Bone marrow (tissue), 2 donors: ENCODE measurements around the gene LTBP2.

ENCODE experiments used
- DNase-seq, 2 donors: peaks; one replicate each; lab custom pipeline; 2025; lab: John Stamatoyannopoulos, UW

LTBP2 gene

DNA sequence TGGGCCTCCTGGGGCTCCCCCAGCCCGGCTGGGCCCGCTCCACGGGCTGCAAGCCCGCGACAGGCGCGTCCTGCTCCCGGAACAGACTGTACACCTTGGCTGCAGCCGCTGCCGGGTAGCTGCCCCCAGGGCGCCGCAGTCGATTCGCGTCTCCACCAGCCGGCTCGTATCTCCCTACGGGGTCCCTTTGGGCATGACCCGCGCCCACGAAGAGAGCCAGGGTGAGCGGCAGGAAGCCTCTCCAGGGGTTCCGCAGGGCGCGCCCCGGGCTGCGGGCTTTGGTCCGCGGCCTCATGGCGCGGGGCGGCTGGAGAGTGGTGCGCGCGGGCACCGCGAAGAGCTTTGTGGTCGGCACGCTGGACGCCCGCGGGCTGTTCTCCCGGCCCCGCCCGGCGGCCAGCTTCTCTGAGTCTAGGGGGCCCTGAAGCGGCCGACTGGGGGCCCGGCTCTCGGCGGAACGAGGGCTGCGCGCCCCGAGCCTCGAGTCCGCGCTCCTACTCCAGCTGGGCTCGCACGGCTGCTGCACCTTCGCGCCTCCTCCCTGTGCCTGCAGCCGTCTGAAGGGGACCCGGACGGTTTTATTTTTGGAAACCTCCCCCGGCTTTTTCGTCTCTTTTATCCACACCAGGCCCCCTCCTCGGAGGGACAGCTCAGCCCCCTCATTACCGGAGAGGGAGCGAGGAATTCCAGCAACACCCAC lies at the start of gene LTBP2:
Gene LTBP2, minus strand, starts transcription at position 588 of the 700 bp plus-strand sequence. Its CDS starts 293 bp downstream, at position 295.
- DNase-seq: no peak

DNA sequence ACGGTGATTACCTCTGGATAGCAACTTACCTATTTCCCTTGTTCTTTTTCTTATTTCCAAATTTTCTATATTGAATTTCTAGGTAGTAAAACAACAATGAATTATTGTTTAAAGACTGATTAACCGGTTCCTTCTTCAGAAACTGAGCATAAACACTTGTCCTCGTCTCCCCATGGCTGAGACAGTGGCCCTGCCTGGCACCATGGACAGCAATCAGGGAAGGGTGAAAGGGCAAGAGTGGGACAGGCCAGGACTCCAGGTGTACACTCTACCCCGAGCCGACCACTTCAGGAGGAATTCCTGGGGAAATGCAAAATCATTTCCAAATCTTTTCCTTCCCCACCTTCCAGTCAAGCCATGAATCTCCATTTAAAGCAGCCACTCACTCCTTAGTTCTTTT lies 48.8 kb upstream of the LTBP2 start:
- DNase-seq: no peak

DNA sequence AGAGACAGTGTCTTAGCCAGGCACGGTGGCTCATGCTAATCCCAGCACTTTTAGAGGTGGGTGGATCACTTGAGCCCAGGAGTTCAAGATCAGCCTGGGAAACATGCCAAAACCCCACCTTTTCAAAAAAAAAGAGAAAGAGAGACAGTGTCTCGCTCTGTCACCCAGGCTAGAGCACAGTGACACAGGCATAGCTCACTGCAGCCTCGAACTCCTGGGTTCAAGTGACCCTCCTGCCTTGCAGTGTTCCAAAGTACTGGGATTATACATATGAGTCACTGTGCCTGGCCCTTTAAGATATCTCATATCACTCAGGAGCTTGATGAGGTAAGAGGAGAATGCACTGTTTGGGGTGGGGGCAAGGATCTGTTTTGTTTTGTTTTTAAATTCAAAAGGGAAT lies 48.1 kb upstream of the LTBP2 start:
- no peak for DNase-seq

DNA sequence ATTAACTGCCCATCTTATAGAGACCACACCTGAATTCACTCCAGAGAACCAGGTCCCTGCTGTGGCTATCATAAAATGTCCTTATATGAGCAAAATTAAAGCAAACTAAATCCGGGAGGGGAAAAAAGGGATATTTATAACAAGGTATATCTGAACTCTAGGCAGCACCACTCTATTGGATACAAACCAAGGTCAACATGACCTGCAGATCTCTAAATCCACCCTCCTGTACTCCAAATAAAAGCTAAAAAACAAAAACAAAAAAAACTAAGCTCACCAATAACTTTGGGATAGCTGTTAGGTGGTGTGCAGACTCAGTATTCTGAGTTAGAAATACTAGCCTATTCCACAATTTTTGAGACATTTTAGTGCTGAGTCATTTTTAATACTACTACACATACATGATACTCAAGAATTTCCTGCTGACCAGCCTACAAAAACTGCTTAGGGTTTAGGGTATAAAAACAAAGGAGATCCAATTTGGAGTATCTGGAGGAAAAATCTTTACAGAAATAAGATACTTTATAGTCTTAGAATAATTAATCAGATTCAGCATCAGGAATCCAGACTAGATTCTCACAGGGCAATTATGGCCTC lies 46.6 kb upstream of the LTBP2 start:
- no peak for DNase-seq

DNA sequence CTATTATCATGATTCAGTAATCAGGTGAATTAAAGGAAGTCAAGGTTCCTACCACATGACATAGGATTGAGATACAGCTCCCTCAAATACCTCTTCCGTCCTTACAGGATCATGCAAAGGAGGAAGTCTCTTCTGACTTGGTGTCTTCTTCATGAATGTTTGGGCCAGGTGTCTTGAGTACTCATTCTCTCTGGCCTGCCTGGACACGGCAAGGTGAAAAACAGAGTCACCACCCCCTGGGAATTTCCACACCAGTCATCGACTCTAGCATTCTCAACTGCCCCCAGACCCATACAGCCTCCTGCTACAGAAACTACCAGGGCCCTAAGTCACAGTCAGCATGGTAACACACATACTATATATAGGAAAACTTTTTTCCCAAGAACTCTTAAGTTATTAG lies 44.9 kb upstream of the LTBP2 start:
- no peak for DNase-seq

DNA sequence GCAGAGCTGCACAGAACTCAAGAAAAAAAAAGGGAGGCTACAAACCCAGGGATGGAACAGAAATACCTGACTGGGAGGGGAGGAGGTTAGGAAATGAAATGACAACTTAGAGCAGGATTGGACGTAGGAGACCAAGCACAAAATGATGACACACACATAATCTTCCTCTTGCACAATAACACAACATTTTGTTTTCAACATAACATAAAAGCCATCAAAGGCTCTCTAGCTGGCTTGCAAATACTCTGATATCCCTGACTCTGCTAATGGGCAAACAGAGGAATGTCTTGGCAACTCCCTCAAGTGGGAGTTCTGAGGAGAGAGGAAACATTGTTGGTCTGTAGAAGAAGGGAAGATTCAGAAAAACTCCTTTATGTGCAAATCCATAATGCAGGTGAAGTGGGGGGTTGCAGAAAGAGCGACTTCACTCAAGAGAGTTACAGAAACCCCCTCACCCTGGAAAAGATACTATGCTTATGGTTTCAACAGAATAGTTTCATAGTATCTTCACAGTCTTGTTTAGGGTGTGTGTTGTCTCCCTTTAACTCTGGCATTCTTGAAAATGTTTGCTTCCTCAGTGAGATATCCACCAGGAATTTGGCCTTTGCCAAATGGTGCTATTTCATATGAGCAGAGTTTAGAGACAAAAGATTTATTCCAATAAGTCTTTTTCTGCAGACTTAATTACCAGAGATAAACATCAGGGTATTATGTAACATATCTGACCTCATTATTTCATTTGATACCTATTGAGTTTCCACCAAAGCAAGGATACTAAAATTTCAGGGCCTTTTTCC lies 43.8 kb upstream of the LTBP2 start:
- no peak for DNase-seq

DNA sequence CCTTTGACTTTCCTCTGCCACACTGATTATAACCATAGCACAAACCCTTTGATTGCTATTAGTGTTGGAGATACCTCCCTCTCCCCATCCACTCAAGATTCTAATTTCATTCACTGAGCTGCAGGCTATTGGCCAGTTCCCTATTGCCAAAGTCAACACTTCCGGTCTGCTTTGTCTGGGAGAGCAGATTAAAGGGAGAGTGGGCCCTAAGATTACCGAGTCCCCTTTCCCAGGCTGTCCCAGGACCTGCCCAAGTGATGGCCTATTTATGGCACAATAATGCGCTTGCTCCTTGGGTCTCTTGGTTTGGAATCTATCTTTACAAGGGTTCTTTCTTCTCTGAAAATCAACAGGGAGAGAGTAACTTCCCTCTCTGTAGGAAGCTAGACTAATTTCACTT lies 42.9 kb upstream of the LTBP2 start:
- no peak for DNase-seq

DNA sequence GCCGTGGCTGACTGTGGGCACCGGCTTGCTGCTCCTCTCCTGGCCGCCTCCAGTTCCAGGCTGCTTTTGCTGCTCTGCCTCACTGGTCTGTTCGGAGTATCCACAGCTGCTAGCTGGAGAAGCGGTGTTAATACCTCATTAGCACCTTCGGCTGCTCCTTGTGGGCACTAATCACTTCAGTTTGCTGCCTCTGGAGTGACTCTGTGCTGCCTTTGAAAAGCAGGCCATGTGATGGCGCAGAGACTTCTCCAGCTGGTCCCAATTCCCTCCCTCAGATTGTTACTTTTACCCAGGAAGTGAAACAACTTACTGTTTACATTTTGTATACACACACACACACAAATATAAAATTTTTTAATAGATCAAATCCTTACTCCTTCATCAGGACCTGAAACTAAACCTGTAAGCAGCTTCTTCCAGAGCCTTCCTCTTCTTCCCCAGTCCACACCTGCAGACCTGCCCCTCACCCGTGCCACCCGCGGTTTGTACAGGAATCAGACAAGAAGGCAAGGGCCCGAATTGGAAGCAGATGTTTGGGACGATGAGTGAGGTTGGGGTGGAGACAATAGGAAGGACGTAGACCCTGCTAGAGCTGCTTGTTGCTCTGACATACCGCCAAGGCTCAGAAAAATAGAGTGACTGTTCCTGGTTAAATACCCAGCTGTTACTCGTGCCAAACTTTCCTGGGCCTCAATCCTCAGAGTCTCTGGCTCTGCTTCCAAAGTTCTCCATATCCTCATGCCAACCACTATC lies 41.5 kb upstream of the LTBP2 start:
- no peak for DNase-seq

DNA sequence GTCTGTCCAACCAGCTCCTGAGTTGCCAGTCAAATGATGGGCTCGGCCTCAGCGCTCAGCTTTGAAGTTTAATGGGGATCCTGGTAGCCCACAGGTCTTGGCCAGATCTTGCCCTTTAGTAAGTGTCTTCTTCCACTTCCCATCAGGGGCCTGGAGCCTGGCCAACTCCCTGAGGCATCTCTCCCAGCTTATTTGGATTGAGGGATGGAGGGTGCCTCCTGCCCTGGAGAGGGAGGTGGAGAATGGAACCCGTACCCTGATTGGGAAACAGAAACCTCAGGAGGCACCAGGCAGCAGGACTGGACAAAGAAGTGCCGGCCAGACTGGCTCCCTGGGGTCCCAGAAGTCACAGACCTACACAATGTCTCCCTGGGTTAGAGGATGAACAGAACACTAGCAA lies 40.5 kb upstream of the LTBP2 start:
- no peak for DNase-seq

DNA sequence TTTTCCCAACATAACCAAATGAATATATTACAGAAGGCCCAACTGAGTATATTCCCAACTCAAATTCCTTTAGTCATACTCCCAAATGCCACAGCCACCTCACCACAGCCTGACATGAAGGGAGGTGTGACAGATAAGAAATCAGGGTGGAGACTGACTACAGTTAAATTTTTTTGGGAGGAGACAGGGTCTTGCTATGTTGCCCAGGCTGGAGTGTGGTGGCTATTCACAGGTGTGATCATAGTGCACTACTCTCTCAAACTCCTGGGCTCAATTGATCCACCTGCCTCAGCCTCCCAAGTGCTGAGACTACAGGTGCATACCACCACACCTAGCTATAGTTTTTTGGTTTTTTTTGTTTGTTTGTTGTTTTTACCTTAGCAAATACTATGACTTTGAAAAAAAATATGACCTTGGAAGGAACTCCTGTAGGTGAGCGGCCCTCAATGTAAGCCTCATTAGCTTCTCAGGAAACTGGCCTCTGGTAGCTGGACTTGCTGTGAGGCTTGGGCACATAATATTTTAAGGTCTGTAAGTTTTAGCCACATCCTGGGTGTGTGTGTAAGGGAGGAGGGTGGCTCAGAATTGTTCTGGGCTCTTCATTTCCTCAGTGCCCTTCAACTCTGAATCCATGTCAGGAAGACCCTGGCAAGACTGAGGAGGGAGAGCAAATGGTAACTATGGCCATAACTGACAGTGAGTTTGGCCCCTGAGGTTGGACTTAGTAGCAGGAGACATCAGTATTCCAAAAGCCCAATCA lies 39.1 kb upstream of the LTBP2 start:
- no peak for DNase-seq

DNA sequence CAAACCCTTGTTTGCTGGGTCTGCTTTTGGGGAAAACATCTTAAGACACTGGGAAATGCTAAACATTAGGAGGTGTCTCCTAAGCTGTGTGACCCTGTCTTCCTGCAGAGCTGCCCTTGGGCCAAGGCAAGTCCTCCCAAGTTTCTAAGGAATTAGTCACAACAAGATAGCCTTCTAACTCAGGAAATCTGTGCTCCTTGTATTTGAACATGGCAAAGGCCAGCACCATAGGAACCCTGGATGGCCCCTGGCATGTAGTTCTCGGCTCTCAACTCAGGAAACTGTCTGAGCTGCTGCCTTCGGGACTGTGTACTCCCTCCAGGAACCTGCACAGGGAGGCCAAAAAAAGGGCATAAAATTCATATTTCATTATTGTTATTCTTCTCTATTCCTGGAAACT lies 37.6 kb upstream of the LTBP2 start:
- no peak for DNase-seq

DNA sequence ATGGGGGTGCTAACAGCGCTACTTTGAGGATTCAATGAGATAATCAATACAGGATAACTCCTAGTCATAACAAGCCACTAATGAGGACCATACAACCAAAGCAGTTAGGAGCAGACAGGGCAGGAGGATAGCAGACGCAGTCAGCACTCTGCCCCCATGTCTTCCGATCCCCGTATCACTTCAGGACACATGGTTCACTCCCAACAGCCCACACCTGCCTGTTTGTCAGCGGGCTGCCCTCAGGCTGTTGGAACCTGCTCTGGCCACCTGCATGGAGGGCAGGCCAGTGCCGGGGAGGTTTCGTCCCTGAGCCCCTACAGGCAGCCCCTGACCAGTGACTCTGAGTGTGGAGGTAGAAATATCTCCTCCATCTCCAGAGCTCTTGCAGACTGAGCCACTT lies 37.1 kb upstream of the LTBP2 start:
- DNase-seq: no peak

DNA sequence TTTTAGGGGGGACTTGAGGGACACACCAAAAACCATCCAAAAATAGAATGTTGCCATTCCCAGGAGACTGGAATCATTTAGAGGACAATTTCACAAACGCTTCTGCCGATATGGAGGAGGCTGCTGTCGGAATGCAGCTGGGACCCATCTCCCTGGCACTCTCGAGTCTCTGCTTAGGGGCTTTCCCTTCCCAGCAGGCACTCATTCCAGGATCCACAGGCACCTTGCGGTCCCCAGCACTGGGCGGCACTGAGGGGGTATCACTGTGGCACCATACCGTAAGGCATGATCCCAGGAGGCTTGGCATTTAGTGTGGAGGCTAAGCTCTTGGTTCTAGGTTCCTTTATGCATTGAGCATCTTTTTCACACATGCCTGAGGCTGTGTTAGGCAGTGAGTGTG lies 36.6 kb upstream of the LTBP2 start:
- no peak for DNase-seq

DNA sequence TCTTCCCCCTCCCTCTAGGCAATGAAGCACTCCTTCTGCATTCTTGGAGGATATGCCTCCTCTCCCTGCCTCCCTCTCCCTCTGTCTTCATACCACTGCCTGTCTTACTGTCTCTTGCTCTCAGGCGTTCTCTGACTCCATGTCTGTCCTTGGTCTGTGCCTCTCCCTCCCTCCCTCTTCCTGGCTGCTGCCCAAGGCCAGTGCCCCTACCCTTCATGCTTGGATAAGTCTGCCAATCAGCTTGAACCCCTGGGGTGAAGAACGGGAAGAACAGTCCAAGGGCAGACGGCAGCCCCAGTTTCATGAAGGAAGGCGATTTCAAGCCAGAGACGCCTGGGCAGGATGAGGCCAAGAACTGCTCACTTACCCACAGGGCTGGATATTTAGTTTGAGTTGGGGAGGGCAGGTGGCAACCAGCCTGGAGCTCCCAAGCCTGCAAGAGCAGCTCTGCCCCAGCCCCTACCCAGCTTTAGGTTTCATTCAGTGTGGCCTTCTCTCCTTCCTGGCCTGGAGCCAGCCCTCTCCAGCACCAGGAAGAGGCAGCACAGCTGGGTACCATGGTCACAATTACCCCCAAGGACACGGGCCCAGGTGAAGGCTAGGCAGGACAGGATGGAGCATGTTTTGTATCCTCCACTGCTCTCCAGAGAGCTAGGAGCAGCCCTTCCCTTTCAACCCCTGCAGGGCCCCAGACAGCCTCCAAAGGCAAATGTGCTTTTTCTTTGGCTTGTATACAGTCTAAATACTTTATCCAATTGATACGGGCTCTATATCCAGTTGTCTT lies 35.8 kb upstream of the LTBP2 start:
- no peak for DNase-seq

DNA sequence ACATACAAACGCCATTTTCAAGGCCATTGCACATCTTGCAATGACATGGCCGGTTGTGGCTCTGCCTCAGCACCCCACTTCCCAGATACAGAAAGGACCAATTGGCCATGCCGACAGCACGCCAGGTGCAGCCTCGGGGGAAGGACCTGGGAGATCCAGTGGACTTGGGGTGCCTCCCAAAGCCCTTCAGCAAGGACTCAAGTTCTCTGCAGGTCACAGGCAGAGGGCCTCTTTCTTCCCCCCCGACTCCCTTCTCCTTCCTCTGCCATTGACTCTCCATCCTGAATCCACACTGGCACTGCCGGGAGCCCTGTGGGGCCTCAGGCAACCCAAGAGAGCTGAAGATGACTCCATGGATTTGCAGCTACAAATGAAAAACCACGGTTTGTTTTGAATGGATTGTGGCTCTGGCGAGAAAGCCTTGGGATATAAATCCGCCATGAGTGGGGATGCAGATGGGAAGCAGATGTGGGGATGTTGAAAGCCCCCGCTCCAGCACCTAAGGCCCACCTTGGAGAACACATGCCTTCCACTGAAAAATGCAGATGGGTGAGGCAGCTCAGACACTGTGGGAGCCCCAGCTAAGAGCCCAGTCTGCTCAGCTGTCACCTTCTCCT lies 35.1 kb upstream of the LTBP2 start:
- no peak for DNase-seq

DNA sequence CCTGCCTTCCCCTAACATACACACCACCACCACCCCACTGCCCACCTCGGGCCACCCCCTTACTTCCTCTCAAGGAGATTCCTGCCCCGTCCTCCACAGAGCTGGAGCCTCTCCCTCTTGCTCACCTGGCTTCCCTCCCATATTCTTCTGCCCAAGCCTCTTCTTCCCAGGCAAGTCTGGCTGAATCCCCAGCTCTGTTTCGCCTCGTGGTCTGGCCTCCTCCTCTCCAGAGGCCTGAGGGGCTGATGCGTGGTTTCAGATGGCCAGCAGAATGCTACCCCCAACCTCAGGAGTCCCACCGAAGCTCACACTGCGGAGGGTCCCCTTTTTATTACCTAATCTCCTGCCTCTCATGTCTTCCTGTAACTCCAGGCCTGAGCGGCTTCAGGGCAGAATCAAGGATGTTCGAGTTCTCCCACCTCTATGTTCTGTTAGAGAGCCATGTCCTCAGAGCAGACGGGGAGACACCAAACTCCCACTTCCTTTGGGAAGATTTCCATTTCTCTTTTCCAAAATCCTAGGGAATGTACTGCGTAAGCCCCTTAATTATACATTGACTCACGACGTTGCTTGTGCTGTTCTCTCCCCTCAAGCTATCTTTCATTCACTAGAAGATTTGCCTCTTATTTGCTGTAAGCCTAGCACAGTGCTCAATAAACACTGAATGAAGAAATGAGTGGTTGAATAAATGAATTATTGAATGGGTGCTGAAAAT lies 33.9 kb upstream of the LTBP2 start:
- no peak for DNase-seq

DNA sequence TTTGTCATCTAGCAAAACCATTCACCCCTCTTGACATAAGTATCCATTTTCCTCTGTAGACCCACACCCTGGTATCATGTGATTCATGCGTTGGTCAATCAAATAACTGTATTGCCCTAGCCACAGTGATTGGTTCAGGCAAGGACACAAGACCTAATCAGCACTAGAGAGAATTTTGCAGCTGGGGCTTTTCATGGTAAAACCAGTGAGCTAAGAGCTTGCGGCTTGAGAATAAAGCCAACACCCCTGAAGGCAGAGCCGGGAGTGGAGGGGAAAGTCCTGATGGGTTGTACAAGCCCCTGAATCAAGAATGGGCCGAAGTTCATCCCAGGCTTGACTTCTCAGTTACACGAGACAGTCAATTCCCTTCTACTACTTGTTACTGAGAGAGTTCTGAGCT lies 33.2 kb upstream of the LTBP2 start:
- no peak for DNase-seq

DNA sequence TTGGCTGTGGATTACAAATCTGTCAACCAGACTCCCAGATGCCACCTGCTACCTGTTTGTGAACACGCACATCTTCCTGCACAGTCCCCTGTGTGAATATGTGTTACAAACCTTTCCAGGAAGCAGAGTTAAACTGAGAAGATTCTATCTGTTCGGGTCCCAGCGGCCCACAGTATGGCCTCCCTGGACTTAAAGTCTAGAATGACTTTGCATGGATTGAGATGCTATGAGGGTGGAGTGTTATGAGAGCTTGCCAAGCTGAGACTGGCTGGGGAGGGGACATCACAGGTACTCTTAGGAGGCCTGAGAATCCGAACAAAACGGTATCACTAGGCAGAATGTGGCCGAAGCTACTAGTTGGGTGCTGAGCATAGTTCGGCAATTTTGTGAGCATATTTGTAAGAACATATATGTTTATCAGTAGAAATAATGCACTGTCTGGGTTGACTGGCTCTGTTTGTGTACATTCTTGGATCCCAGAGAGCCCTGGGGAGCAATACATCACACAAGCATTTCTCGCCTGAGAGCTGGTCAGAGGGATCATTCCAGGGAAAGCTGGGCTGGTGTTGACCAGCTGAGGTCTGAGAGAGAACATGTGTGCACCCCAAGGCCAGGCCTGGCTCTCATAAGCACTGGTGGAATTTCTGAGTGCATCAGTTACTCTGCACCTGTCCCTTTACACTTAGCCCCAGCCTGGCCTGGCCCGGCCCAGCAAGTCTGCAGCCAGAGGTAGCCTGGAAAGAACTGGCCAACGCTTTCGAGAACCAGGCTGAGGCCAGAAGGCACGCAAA lies 29.8 kb upstream of the LTBP2 start:
- no peak for DNase-seq

DNA sequence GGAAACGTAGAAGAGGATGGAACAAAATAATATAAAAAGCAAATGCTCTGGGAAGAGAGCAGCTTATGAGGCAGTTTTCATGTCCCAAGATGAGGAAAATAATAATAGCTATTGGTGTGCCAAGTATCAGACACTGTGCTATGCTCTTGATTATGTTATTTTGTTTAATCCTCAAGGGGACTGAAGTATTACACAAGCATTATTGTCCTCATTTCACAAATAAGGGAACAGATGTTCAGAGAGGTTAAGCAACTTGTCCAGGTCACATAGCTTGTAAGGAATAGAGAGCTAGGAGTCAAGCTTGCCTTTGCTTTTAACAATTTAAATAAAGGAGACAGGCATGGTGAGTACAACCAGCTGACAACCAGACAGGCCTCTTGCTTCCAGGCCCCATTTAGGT lies 26.9 kb upstream of the LTBP2 start:
- no peak for DNase-seq
